ENCODE results near the gene NKPD1. TPM values are rescaled to one million over a fixed set of nuclear protein-coding genes. Genes with fewer than 3 reads are reported as not detected.

Gene NKPD1
- total RNA-seq, 1 donor from 2014 or later, result 0.10 TPM

DNA sequence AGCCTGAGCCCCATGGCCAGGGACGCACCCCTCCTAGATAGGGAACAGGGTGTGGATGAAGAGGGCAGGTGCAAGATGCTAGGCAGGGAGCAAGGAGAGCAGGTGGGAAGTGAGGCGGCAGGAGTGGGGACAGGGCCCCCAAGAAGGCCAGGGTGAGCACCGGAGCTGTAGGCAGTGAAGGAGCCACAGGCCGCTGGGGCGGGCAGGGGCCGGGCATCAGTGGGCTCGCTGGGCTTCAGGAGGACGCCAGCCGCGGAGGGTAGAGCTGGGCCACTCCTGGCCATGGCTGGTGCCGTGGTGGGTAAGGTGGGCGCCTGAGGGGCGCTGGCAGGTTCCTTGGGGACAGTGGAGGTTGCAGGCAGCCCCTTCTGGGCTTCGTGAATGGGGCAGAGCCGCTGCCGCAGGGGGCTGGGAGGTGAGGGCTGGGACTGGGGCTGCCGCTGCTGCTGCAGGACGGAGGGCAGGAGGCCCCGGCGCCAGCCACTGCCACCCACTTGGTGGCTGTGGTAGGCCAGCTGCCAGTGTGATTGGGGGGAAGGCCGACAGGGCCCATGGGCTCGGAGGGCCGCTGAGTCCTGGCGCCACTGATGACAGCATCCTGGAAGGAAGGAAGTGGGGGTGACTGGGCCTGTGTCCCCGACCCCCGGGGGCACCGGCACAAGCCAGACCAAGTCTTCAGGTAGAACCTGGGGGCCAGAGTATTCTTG lies 2.1 kb downstream of the NKPD1 start:
- Mint-ChIP-seq H3K36me3 (ENCODE audit: low read depth) (no peaks in the 10 kb centered on the region), H3K4me1 (ENCODE audit: low read depth) (peaks cover 8% of the 10 kb centered on the region), H3K27ac (ENCODE audit: unreplicated experiment) (no peak overlapping the region), H3K27me3 (ENCODE audit: low read depth) (peaks cover 4% of the 10 kb centered on the region), H3K9me3 (ENCODE audit: low read depth) (no peaks in the 10 kb centered on the region), H3K4me3 (ENCODE audit: unreplicated experiment) (no peak overlapping the region)
- TF ChIP-seq, protein P1, sequence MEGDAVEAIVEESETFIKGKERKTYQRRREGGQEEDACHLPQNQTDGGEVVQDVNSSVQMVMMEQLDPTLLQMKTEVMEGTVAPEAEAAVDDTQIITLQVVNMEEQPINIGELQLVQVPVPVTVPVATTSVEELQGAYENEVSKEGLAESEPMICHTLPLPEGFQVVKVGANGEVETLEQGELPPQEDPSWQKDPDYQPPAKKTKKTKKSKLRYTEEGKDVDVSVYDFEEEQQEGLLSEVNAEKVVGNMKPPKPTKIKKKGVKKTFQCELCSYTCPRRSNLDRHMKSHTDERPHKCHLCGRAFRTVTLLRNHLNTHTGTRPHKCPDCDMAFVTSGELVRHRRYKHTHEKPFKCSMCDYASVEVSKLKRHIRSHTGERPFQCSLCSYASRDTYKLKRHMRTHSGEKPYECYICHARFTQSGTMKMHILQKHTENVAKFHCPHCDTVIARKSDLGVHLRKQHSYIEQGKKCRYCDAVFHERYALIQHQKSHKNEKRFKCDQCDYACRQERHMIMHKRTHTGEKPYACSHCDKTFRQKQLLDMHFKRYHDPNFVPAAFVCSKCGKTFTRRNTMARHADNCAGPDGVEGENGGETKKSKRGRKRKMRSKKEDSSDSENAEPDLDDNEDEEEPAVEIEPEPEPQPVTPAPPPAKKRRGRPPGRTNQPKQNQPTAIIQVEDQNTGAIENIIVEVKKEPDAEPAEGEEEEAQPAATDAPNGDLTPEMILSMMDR (IDR thresholded peaks at IDR 0.05), result no peak
- peak; percentile 84 for DNase-seq (ENCODE audit: low spot score)

DNA sequence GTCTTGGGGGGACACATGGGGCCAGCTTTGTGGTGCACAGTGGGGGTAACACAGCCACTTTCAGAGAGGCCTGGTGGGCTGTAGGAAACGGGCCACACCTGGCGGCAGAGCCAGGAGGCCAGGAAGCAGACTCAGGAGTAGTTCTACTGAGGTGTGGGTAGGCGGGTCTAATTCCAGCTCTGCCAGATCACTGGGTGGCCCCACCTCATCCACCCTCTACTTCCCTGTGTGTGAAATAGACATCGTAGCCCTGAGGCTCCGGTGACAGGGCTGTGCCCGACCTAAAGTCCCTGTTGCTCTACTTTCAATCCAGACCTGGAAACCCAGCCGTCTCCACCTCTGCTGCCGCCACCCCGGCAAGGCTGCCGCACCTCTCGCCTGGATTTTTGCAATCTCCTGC lies 4.0 kb downstream of the NKPD1 start:
- no peak overlapping the region for H3K4me3 Mint-ChIP-seq (ENCODE audit: unreplicated experiment)
- peaks cover 12% of the 10 kb centered on the region for H3K4me1 Mint-ChIP-seq (ENCODE audit: low read depth)
- DNase-seq (ENCODE audit: low spot score), result no peak
- H3K36me3 Mint-ChIP-seq (ENCODE audit: low read depth), result no peaks in the 10 kb centered on the region
- no peak overlapping the region for H3K27ac Mint-ChIP-seq (ENCODE audit: unreplicated experiment)
- H3K9me3 Mint-ChIP-seq (ENCODE audit: low read depth), result no peaks in the 10 kb centered on the region
- peaks cover 4% of the 10 kb centered on the region for H3K27me3 Mint-ChIP-seq (ENCODE audit: low read depth)
- TF ChIP-seq, protein P1 (IDR thresholded peaks at IDR 0.05), result no peak

DNA sequence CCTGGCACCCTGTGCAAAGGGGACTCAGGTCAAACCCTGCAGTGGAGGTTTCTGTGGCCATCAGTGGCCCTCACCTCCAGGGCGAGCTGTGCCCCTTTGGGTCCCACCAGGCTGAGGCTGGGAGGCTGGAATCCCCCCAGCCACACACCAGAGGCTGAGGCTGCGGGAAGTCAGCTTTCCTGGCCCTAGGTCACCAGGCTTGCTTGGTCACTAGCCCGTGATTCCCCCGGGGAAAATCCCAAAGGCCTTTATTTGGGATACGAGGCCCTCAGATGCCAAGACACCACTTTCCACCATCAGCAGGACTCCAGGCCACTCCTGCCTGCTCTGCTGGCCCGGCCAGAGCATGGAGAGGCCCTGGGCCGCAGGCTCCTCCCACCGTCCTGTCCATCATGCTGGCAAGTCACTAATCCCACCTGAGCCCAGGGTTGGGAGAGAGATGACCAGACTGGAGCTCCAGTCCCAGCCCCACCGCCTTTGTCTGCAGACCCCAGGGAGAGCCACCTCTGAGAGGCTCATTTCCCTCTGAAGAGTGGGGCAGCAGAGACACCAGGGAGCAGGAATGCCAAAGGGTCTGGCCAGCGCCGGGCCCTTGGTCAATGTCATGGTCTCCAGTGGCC lies 4.7 kb downstream of the NKPD1 start:
- H3K27ac Mint-ChIP-seq (ENCODE audit: unreplicated experiment), result no peak overlapping the region

DNA sequence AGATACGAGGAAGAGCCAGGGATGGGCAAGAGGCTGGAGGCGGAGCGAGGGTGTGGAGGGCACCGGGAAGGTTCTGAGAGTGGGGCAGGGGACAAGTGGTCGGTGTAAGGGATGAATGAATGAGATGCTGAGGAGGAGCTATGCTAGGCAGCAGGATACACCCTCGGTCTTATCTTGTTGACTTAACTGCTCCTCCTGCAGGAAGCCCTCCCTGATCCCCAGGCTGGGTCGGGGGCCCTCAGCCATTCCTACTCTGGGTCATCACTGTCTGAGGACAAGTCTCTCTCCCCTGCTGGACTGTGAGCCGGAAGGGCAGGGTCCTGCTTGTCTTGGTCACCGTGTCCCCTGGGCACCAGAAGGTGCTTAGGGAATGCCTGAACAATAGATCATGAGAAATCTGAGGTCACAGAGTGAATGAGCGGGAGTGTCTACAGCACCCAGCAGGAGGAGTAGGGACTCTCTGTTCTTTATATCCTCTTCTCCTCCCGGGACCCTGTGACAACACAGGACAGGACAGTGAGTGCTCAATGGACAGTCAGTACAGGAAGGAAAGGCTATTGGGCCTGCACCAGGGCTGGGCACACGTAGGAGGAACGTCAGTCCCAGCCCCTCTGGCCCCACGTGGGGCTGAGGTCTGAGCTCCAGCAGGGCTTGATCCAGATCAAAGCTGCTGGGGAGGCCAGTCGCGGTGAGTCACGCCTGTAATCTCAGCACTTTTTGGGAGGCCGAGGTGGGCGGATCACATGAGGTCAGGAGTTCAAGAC lies 6.5 kb downstream of the NKPD1 start:
- DNase-seq (ENCODE audit: low spot score), result no peak
- Mint-ChIP-seq H3K27me3 (ENCODE audit: low read depth) (no peaks in the 10 kb centered on the region), H3K4me1 (ENCODE audit: low read depth) (peaks cover 15% of the 10 kb centered on the region), H3K36me3 (ENCODE audit: low read depth) (peaks cover 5% of the 10 kb centered on the region), H3K4me3 (ENCODE audit: unreplicated experiment) (peak overlapping the region; percentile 22), H3K27ac (ENCODE audit: unreplicated experiment) (no peak overlapping the region), H3K9me3 (ENCODE audit: low read depth) (no peaks in the 10 kb centered on the region)
- TF ChIP-seq, protein P1 (IDR thresholded peaks at IDR 0.05), result no peak

More for the DNA sequence above, 4.7 kb downstream of the NKPD1 start:
- TF ChIP-seq, protein P1 (IDR thresholded peaks at IDR 0.05), result no peak
- no peak for DNase-seq (ENCODE audit: low spot score)
- Mint-ChIP-seq H3K27me3 (ENCODE audit: low read depth) (peaks cover 4% of the 10 kb centered on the region), H3K4me3 (ENCODE audit: unreplicated experiment) (peak overlapping the region; percentile 25), H3K9me3 (ENCODE audit: low read depth) (no peaks in the 10 kb centered on the region), H3K36me3 (ENCODE audit: low read depth) (no peaks in the 10 kb centered on the region), H3K4me1 (ENCODE audit: low read depth) (peaks cover 12% of the 10 kb centered on the region)

DNA sequence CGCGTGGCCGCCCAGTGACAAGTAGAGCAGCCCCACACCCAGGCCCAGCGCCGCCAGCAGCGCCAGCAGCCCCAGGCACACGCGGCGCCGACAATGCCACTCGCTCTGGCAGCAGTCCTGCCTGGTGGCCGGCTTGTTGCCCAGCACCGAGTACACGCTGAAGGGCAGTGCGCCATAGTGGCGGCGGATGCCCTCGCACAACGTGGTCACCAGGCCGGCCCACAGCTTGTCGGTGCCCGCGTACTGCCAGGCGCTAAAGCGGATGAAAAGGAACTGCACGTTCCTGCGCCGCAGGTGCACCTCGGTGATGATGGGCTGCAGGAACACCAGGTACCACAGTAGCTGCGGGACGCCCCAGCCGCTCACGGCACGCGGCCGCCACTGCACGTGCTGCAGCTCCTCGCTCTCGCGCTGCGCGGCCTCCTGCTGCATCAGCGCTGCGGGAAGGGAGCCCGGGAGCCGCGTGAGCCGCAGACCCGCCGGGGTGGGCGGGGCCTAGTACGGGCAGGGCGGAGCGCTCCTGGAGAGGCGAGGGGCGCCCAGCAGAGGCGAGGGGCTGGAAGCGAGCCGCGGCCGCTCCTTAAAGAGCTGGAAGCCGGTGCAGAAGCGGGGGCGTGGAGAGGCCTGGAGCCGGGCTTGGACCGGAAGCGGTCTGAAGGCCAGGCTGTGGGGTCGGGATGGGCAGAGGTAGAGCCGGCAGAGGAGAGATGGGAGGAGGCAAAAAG lies 7.3 kb downstream of the NKPD1 start:
- TF ChIP-seq, protein P1 (IDR thresholded peaks at IDR 0.05), result no peak
- Mint-ChIP-seq H3K36me3 (ENCODE audit: low read depth) (peaks cover 5% of the 10 kb centered on the region), H3K4me1 (ENCODE audit: low read depth) (peaks cover 15% of the 10 kb centered on the region), H3K27ac (ENCODE audit: unreplicated experiment) (no peak overlapping the region), H3K4me3 (ENCODE audit: unreplicated experiment) (peak overlapping the region; percentile 22), H3K27me3 (ENCODE audit: low read depth) (no peaks in the 10 kb centered on the region), H3K9me3 (ENCODE audit: low read depth) (no peaks in the 10 kb centered on the region)
- no peak for DNase-seq (ENCODE audit: low spot score)
